Kidney (tissue), 14 donors: ENCODE results near the gene LIMK1. TPM values are rescaled to one million over a fixed set of nuclear protein-coding genes. Genes with fewer than 3 reads are reported as not detected.

Source experiments
- DNase-seq, 5 donors: peaks; one replicate each; pipeline ENCODE4 v3.0.0-alpha.2; 2013 to 2020
- FAIRE-seq: peaks from 2 replicates; lab custom pipeline; 2012; peaks lifted over from hg19 to GRCh38; lab: Jason Lieb, UNC
- H3K27ac ChIP-seq, 2 donors: one replicate each; pipeline ENCODE4 v1.7.0; 2013; ENCODE audit warnings: low read depth in 2 of 2, low read length in 2 of 2, inconsistent platforms in 1 of 2
- H3K27me3 ChIP-seq: one replicate; pipeline ENCODE4 v1.7.1; 2013; ENCODE audit warnings: low read length, inconsistent platforms; ENCODE audit not compliant: control insufficient read depth, insufficient read depth
- H3K36me3 ChIP-seq, 3 donors: one replicate each; pipeline versions ENCODE4 v1.7.0 to v1.7.1; 2013; ENCODE audit warnings: low read length in 3 of 3, control low read depth in 1 of 3, inconsistent platforms in 1 of 3; ENCODE audit not compliant: insufficient read depth in 3 of 3, control insufficient read depth in 2 of 3
- H3K4me1 ChIP-seq, 3 donors: one replicate each; pipeline versions ENCODE4 v1.7.0 to v1.7.1; 2013; ENCODE audit warnings: low read length in 3 of 3, inconsistent platforms in 1 of 3, low read depth in 1 of 3; ENCODE audit not compliant: control insufficient read depth in 2 of 3, insufficient read depth in 2 of 3
- H3K4me3 ChIP-seq, 3 donors: one replicate each; pipeline versions ENCODE4 v1.7.0 to v1.8.1; 2013; ENCODE audit warnings: low read length in 3 of 3, control low read depth in 1 of 3, inconsistent platforms in 1 of 3
- H3K9ac ChIP-seq, 3 donors: one replicate each; pipeline versions ENCODE4 v1.7.0 to v1.7.1; 2013; ENCODE audit warnings: low read length in 3 of 3, control low read depth in 1 of 3, inconsistent platforms in 1 of 3
- H3K9me3 ChIP-seq, 3 donors: one replicate each; pipeline versions ENCODE4 v1.7.0 to v1.7.1; 2013; ENCODE audit warnings: low read length in 3 of 3, control low read depth in 1 of 3, inconsistent platforms in 1 of 3; ENCODE audit not compliant: control insufficient read depth in 2 of 3, insufficient read depth in 1 of 3
- CTCF ChIP-seq: IDR thresholded peaks from 3 replicates; pipeline ENCODE4 v1.5.1; 2012; ENCODE audit warnings: mild to moderate bottlenecking, moderate library complexity, borderline replicate concordance; ENCODE audit not compliant: insufficient read depth; ENCODE audit errors: extremely low read depth
- intact Hi-C: fragments of 100-400 bp; cut with DNase I; formaldehyde crosslinking; loops from one replicate; pipeline ENCODE4 v1.11.1; 2022
- polyA plus RNA-seq: library from polyadenylated mRNA; stranded (reverse); fragments of 350-450 nt; fragmentation: Illumina TruSeq; extraction: RNeasy Lipid Tissue Mini Kit (QIAGEN cat#74804); gene quantifications from one replicate; pipeline ENCODE4 v1.2.3, GENCODE V29; 2014; ENCODE audit warnings: low read depth, low replicate concordance; ENCODE audit not compliant: insufficient read depth
- total RNA-seq: library from RNA; stranded (reverse); fragmentation: NEBNext Ultra II Directional; extraction: Animal tissue kit (Norgen Biotek cat#: 25700); gene quantifications from one replicate; pipeline ENCODE4 v1.2.1, GENCODE V29; 2021
- donor health status: control.
- donor health status: control.
- donor health status: control.
- donor health status: control.
- donor health status: control.
- donor health status: DM: yes; HTN: yes; CAD: no.
- donor health status: Normal renal cell carcinoma (clear cell type).

Gene LIMK1
- total and polyA plus RNA-seq, 2 donors from 2014 or later, result 9.1 to 23.8 TPM

GRCh38 chr7:74103219-74103772 lies 19.7 kb downstream of the LIMK1 start:
- TF ChIP-seq CTCF, result no peak
- no peak overlapping the region for H3K4me3 ChIP-seq
- no peak for FAIRE-seq
- H3K9me3 ChIP-seq, result no peaks in the 10 kb centered on the region
- no peak overlapping the region for H3K27ac ChIP-seq
- no peak for DNase-seq
- no peak overlapping the region for H3K9ac ChIP-seq
- H3K4me1 ChIP-seq, result no peaks in the 10 kb centered on the region
- no peaks in the 10 kb centered on the region for H3K27me3 ChIP-seq
- H3K36me3 ChIP-seq, result peaks cover 0 to 11% (median 0%) of the 10 kb centered on the region in 3 donors
- intact Hi-C loops, result no loop called here

GRCh38 chr7:74104702-74105101 lies 21.1 kb downstream of the LIMK1 start:
- Histone ChIP-seq H3K4me3 (no peak overlapping the region), H3K9ac (no peak overlapping the region), H3K27ac (no peak overlapping the region), H3K36me3 (peaks cover 0 to 11% (median under 1%) of the 10 kb centered on the region in 3 donors), H3K9me3 (no peaks in the 10 kb centered on the region), H3K4me1 (no peaks in the 10 kb centered on the region), H3K27me3 (no peaks in the 10 kb centered on the region)
- no peak for TF ChIP-seq CTCF
- DNase-seq (peak in 3 of 5 donors; percentile 58 to 79 (median 73)), FAIRE-seq (no peak)
- intact Hi-C loops, result no loop called here

GRCh38 chr7:74105992-74106391 lies 22.4 kb downstream of the LIMK1 start:
- H3K9me3 ChIP-seq, result no peaks in the 10 kb centered on the region
- TF ChIP-seq CTCF, result no peak
- intact Hi-C loops, result no loop called here
- no peak overlapping the region for H3K27ac ChIP-seq
- DNase-seq (peak in 1 of 5 donors; percentile 11), FAIRE-seq (no peak)
- no peaks in the 10 kb centered on the region for H3K4me1 ChIP-seq
- no peak overlapping the region for H3K4me3 ChIP-seq
- H3K9ac ChIP-seq, result no peak overlapping the region
- peaks cover 0 to 11% (median 3%) of the 10 kb centered on the region in 3 donors for H3K36me3 ChIP-seq
- H3K27me3 ChIP-seq, result no peaks in the 10 kb centered on the region

GRCh38 chr7:74106846-74107245 lies 23.2 kb downstream of the LIMK1 start:
- Histone ChIP-seq H3K27me3 (no peaks in the 10 kb centered on the region), H3K9me3 (no peaks in the 10 kb centered on the region), H3K4me3 (no peak overlapping the region), H3K27ac (no peak overlapping the region), H3K4me1 (no peaks in the 10 kb centered on the region), H3K36me3 (peaks cover 0 to 11% (median 3%) of the 10 kb centered on the region in 3 donors), H3K9ac (no peak overlapping the region)
- DNase-seq (no peak), FAIRE-seq (no peak)
- TF ChIP-seq CTCF, result no peak
- intact Hi-C loops, result no loop called here
